Upper lobe of left lung (tissue), 6 donors: Measurements from ENCODE around the gene SZT2. TPM values are rescaled to one million over a fixed set of nuclear protein-coding genes. Genes with fewer than 3 reads are reported as not detected.

Source experiments
- ATAC-seq, 2 donors: fragments of 200-7000 bp; cut with Tn5 transposase; one replicate each; pipeline ENCODE4 v1.9.1; 2022; ENCODE audit warnings: mild to moderate bottlenecking in 2 of 2, moderate library complexity in 2 of 2; ENCODE audit not compliant: low FRiP score in 2 of 2
- DNase-seq, 2 donors: peaks; one replicate each; pipeline ENCODE4 v3.0.0-alpha.2; 2019 to 2020
- H3K27ac ChIP-seq, 4 donors: fragments of 200-600 bp; sonication (generic); one replicate each; pipeline ENCODE4 v1.5.1; 2016 to 2019
- H3K27me3 ChIP-seq, 4 donors: fragments of 200-600 bp; sonication (generic); one replicate each; pipeline ENCODE4 v1.5.1; 2017 to 2019
- H3K36me3 ChIP-seq, 4 donors: fragments of 200-600 bp; sonication (generic); one replicate each; pipeline ENCODE4 v1.5.1; 2016 to 2019
- H3K4me1 ChIP-seq, 4 donors: fragments of 200-600 bp; sonication (generic); one replicate each; pipeline ENCODE4 v1.5.1; 2018 to 2019
- H3K4me3 ChIP-seq, 4 donors: fragments of 200-600 bp; sonication (generic); one replicate each; pipeline ENCODE4 v1.5.1; 2017 to 2019; ENCODE audit warnings: mild to moderate bottlenecking in 2 of 4, moderate library complexity in 1 of 4
- H3K9me3 ChIP-seq, 4 donors: fragments of 200-600 bp; sonication (generic); one replicate each; pipeline ENCODE4 v1.5.1; 2018 to 2019
- CTCF ChIP-seq, 6 experiments: fragments of 450-650 bp in 4 of 6; fragments of 200-600 bp in 2 of 6; sonication (generic) in 2 of 6; IDR thresholded peaks; one replicate each; pipeline ENCODE4 v1.5.1; 2016 to 2019; ENCODE audit warnings: antibody characterized with exemption in 6 of 6
- EP300 ChIP-seq, 4 donors: sonication (generic); formaldehyde crosslinking; IDR thresholded peaks; one replicate each; pipeline ENCODE4 v1.5.1; 2017; ENCODE audit warnings: antibody characterized with exemption in 4 of 4, control low read depth in 2 of 4
- POLR2A ChIP-seq, 4 donors: fragments of 450-650 bp; IDR thresholded peaks; one replicate each; pipeline ENCODE4 v1.5.1; 2016 to 2017; ENCODE audit warnings: antibody characterized with exemption in 4 of 4, mild to moderate bottlenecking in 2 of 4
- POLR2AphosphoS5 ChIP-seq, 2 donors: sonication (generic); formaldehyde crosslinking; IDR thresholded peaks; one replicate each; pipeline ENCODE4 v1.5.1; 2017; ENCODE audit warnings: antibody characterized with exemption in 2 of 2
- WGBS, 2 donors: methylation state at CpG; one replicate each; pipeline ENCODE4 v1.1.5; 2017 to 2018; 5-methylcytosine and 5-hydroxymethylcytosine counted together
- total RNA-seq, 6 donors: library from RNA; depleted of rRNA in 4 of 6; stranded (reverse); fragments of >200 nt in 4 of 6; gene quantifications; one replicate each; pipeline versions ENCODE4 v1.1.0 to v1.2.1, GENCODE V29; 2016 to 2021
- donor health status: DM: no; HTN: no; CAD: no; lungs with moderate emphysema.
- donor health status: DM: no; HTN: yes; CAD: no; lungs with severe emphysema.

The SZT2 gene
- total RNA-seq, 6 donors from 2014 or later = 33.3 to 184 (median 57.0) TPM

GRCh38 chr1:43346636-43347035 lies 43.1 kb upstream of the SZT2 start:
- WGBS, 2 donors = 97 to 100% methylated on average over 5 of the region's 5 CpGs
- Histone ChIP-seq H3K4me3 (no peak overlapping the region), H3K36me3 (no peaks in the 10 kb centered on the region), H3K27ac (no peak overlapping the region), H3K4me1 (peaks cover 7 to 30% (median 14%) of the 10 kb centered on the region in 4 donors), H3K27me3 (no peaks in the 10 kb centered on the region), H3K9me3 (no peaks in the 10 kb centered on the region)
- TF ChIP-seq POLR2AphosphoS5 (IDR thresholded peaks at IDR 0.05) (no peak), POLR2A (IDR thresholded peaks at IDR 0.05) (no peak), CTCF (IDR thresholded peaks at IDR 0.05) (no peak), EP300 (IDR thresholded peaks at IDR 0.05) (no peak)
- no peak for ATAC-seq
- no peak for DNase-seq

- 28 to 42% methylated on average over 7 to 21 of the region's 22 CpGs for WGBS, 2 donors
- no peaks in the 10 kb centered on the region for H3K27me3 ChIP-seq
- TF ChIP-seq POLR2A (IDR thresholded peaks at IDR 0.05) (peak in 1 of 4 donors; percentile 9), POLR2AphosphoS5 (IDR thresholded peaks at IDR 0.05) (no peak)
- H3K4me3 ChIP-seq = peak overlapping the region; percentile 10 to 51 (median 46)
- ATAC-seq (peak; percentile 5 to 45), DNase-seq (peak in 1 of 2 donors; percentile 37)
- H3K36me3 ChIP-seq = no peaks in the 10 kb centered on the region
- no peaks in the 10 kb centered on the region for H3K9me3 ChIP-seq
- peaks cover 7 to 30% (median 14%) of the 10 kb centered on the region in 4 donors for H3K4me1 ChIP-seq
- peak overlapping the region; percentile 87 to 93 (median 88) for H3K27ac ChIP-seq
Observed at GRCh38 chr1:43348343-43348808, 41.3 kb upstream of the SZT2 start.

- ATAC-seq = peak; percentile 89 to 95
- peaks cover 7 to 28% (median 13%) of the 10 kb centered on the region in 4 donors for H3K4me1 ChIP-seq
- H3K4me3 ChIP-seq = peak overlapping the region; percentile 10 to 51 (median 46)
- no peaks in the 10 kb centered on the region for H3K27me3 ChIP-seq
- TF ChIP-seq CTCF (IDR thresholded peaks at IDR 0.05) (peak in 2 of 6 experiments; percentile 10 to 14), EP300 (IDR thresholded peaks at IDR 0.05) (peak in 1 of 4 donors; percentile 7), POLR2AphosphoS5 (IDR thresholded peaks at IDR 0.05) (peak; percentile 9 to 64), POLR2A (IDR thresholded peaks at IDR 0.05) (peak in 2 of 4 donors; percentile 56 to 78)
- H3K9me3 ChIP-seq = no peaks in the 10 kb centered on the region
- peak overlapping the region; percentile 87 to 93 (median 88) for H3K27ac ChIP-seq
- DNase-seq = peak; percentile 95 to 96
- no peaks in the 10 kb centered on the region for H3K36me3 ChIP-seq
- WGBS, 2 donors = 27 to 44% methylated on average over 22 to 25 of the region's 72 CpGs
Observed at GRCh38 chr1:43348809-43349593, 40.7 kb upstream of the SZT2 start.

GRCh38 chr1:43349594-43350306 lies 39.9 kb upstream of the SZT2 start:
- DNase-seq (no peak), ATAC-seq (no peak)
- H3K4me1 ChIP-seq = peaks cover 3 to 20% (median 11%) of the 10 kb centered on the region in 4 donors
- H3K4me3 ChIP-seq = peak overlapping the region in 3 of 4 donors; percentile 45 to 51 (median 48)
- peak overlapping the region; percentile 87 to 93 (median 88) for H3K27ac ChIP-seq
- no peaks in the 10 kb centered on the region for H3K36me3 ChIP-seq
- H3K27me3 ChIP-seq = no peaks in the 10 kb centered on the region
- no peak for TF ChIP-seq POLR2A (IDR thresholded peaks at IDR 0.05)
- no peak for TF ChIP-seq CTCF (IDR thresholded peaks at IDR 0.05)
- TF ChIP-seq EP300 (IDR thresholded peaks at IDR 0.05) = no peak
- TF ChIP-seq POLR2AphosphoS5 (IDR thresholded peaks at IDR 0.05) = no peak
- WGBS, 2 donors = 62 to 74% methylated on average over 11 of the region's 11 CpGs
- no peaks in the 10 kb centered on the region for H3K9me3 ChIP-seq

GRCh38 chr1:43350976-43351375 lies 38.7 kb upstream of the SZT2 start:
- no peak overlapping the region for H3K27ac ChIP-seq
- H3K36me3 ChIP-seq = no peaks in the 10 kb centered on the region
- DNase-seq (no peak), ATAC-seq (no peak)
- no peaks in the 10 kb centered on the region for H3K9me3 ChIP-seq
- H3K4me1 ChIP-seq = peaks cover 3 to 19% (median 7%) of the 10 kb centered on the region in 4 donors
- no peak for TF ChIP-seq EP300 (IDR thresholded peaks at IDR 0.05)
- no peak for TF ChIP-seq POLR2A (IDR thresholded peaks at IDR 0.05)
- TF ChIP-seq CTCF (IDR thresholded peaks at IDR 0.05) = no peak
- no peak for TF ChIP-seq POLR2AphosphoS5 (IDR thresholded peaks at IDR 0.05)
- H3K27me3 ChIP-seq = no peaks in the 10 kb centered on the region
- no peak overlapping the region for H3K4me3 ChIP-seq
- 79 to 100% methylated on average over 1 of the region's 1 CpG for WGBS, 2 donors
